ENCODE results near the gene GNAQ. TPM values are rescaled to one million over a fixed set of nuclear protein-coding genes. Genes with fewer than 3 reads are reported as not detected.

GNAQ gene
- polyA plus RNA-seq, 3 donors, result 8.3 to 51.0 (median 9.6) TPM

- peak overlapping the region in 5 of 7 donors; percentile 12 to 84 (median 54) for H3K27ac Mint-ChIP-seq
Measured at GRCh38 chr9:77983320-77983662, 48.3 kb downstream of the GNAQ start.

DNA sequence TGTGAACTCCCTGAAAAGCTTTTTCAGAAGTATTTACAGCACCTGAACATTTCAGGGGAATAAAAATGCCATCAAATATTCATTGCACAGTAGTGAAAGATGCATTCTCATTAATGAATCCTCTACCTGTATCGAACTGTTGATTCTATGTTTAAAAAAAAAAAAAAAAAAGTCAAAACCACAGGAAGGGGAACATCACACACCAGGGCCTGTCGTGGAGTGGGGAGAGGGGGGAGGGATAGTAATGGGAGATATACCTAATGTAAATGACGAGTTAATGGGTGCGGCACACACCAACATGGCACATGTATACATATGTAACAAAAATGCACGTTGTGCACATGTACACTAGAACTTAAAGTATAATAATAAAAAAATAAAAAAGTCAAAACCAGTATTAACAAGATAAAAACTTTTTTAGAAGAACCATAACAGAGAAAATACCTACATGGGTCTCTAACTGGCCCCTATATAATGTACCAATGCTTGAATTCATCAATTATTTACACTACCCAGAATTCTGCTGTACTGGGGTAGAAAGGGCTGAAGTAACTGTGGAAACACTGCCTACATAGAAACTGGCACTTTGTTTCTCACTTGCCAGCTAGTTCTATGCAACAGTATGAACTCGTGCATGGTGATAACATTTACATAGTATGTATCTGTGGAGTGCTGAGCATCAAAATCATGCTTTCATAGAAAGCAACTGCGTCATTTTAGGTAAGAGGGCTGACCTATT, 48.9 kb downstream of the GNAQ start:
- Histone ChIP-seq H3K4me3 (replicated peaks in 1 of 3; ENCODE audit: low read depth in 2 of 3, low read length in 3 of 3) (no peak overlapping the region), H3K36me3 (replicated peaks in 1 of 2; ENCODE audit: control insufficient read depth in 1 of 2, insufficient read depth in 2 of 2, low read length in 2 of 2) (no peaks in the 10 kb centered on the region), H3K4me2 (replicated peaks; ENCODE audit: extremely low read depth, low read length, poor library complexity, severe bottlenecking) (no peak overlapping the region), H3K27me3 (ENCODE audit: control insufficient read depth in 2 of 2, insufficient read depth in 2 of 2, low read length in 2 of 2) (no peaks in the 10 kb centered on the region), H3K27ac (ENCODE audit: low read depth in 1 of 2, low read length in 2 of 2) (peak overlapping the region in 1 of 2 donors; percentile 74), H3K79me2 (ENCODE audit: insufficient read depth, low read length) (peaks cover 99% of the 10 kb centered on the region), H3K4me1 (ENCODE audit: control insufficient read depth in 1 of 2, insufficient read depth in 2 of 2, low read length in 2 of 2) (peaks cover 55 to 69% of the 10 kb centered on the region in 2 donors), H3K9me3 (replicated peaks in 1 of 2; ENCODE audit: control insufficient read depth in 1 of 2, insufficient read depth in 1 of 2, low read length in 2 of 2) (no peaks in the 10 kb centered on the region), H3K9ac (ENCODE audit: insufficient read depth, low read length, poor library complexity, severe bottlenecking) (no peak overlapping the region), H4K20me1 (ENCODE audit: insufficient read depth, low read length) (peaks cover 98% of the 10 kb centered on the region), H2AFZ (ENCODE audit: insufficient read depth, low read depth, low read length, poor library complexity, severe bottlenecking) (no peak overlapping the region)
- Mint-ChIP-seq H3K4me3 (no peak overlapping the region), H3K9me3 (peaks cover 0 to 2% (median 0%) of the 10 kb centered on the region in 7 donors), H3K27me3 (ENCODE audit: low read depth in 3 of 3) (no peaks in the 10 kb centered on the region), H3K36me3 (peaks cover 5 to 22% of the 10 kb centered on the region in 2 donors), H3K4me1 (peaks cover 72% of the 10 kb centered on the region), H3K27ac (peak overlapping the region in 3 of 7 donors; percentile 12 to 75 (median 50))
- no peak for DNase-seq
- intact Hi-C loops (cut with micrococcal nuclease), result no loop called here
- TF ChIP-seq, protein P1, sequence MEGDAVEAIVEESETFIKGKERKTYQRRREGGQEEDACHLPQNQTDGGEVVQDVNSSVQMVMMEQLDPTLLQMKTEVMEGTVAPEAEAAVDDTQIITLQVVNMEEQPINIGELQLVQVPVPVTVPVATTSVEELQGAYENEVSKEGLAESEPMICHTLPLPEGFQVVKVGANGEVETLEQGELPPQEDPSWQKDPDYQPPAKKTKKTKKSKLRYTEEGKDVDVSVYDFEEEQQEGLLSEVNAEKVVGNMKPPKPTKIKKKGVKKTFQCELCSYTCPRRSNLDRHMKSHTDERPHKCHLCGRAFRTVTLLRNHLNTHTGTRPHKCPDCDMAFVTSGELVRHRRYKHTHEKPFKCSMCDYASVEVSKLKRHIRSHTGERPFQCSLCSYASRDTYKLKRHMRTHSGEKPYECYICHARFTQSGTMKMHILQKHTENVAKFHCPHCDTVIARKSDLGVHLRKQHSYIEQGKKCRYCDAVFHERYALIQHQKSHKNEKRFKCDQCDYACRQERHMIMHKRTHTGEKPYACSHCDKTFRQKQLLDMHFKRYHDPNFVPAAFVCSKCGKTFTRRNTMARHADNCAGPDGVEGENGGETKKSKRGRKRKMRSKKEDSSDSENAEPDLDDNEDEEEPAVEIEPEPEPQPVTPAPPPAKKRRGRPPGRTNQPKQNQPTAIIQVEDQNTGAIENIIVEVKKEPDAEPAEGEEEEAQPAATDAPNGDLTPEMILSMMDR (IDR thresholded peaks at IDR 0.05), result no peak
- no CpG with 5 or more reads among the region's 7 CpGs for WGBS (ENCODE audit: insufficient coverage)

More at GRCh38 chr9:77983320-77983662, 48.3 kb downstream of the GNAQ start:
- no peak overlapping the region for H2AFZ ChIP-seq (ENCODE audit: insufficient read depth, low read depth, low read length, poor library complexity, severe bottlenecking)
- H3K27me3 ChIP-seq (ENCODE audit: control insufficient read depth in 2 of 2, insufficient read depth in 2 of 2, low read length in 2 of 2), result no peaks in the 10 kb centered on the region
- intact Hi-C loops (cut with micrococcal nuclease), result no loop called here
- H3K36me3 ChIP-seq (replicated peaks in 1 of 2; ENCODE audit: control insufficient read depth in 1 of 2, insufficient read depth in 2 of 2, low read length in 2 of 2), result no peaks in the 10 kb centered on the region
- Mint-ChIP-seq H3K27me3 (ENCODE audit: low read depth in 3 of 3) (no peaks in the 10 kb centered on the region), H3K4me3 (no peak overlapping the region), H3K36me3 (peaks cover 8 to 22% of the 10 kb centered on the region in 2 donors), H3K4me1 (peaks cover 71% of the 10 kb centered on the region), H3K9me3 (peaks cover 0 to 2% (median 0%) of the 10 kb centered on the region in 7 donors)
- TF ChIP-seq, protein P1 (IDR thresholded peaks at IDR 0.05), result no peak
- WGBS (ENCODE audit: insufficient coverage), result no CpG with 5 or more reads among the region's 1 CpG
- no peak overlapping the region for H3K9ac ChIP-seq (ENCODE audit: insufficient read depth, low read length, poor library complexity, severe bottlenecking)
- no peaks in the 10 kb centered on the region for H3K9me3 ChIP-seq (replicated peaks in 1 of 2; ENCODE audit: control insufficient read depth in 1 of 2, insufficient read depth in 1 of 2, low read length in 2 of 2)
- no peak for DNase-seq
- H3K4me3 ChIP-seq (replicated peaks in 1 of 3; ENCODE audit: low read depth in 2 of 3, low read length in 3 of 3), result no peak overlapping the region
- peaks cover 98% of the 10 kb centered on the region for H4K20me1 ChIP-seq (ENCODE audit: insufficient read depth, low read length)
- peaks cover 99% of the 10 kb centered on the region for H3K79me2 ChIP-seq (ENCODE audit: insufficient read depth, low read length)
- H3K4me1 ChIP-seq (ENCODE audit: control insufficient read depth in 1 of 2, insufficient read depth in 2 of 2, low read length in 2 of 2), result peaks cover 52 to 69% of the 10 kb centered on the region in 2 donors
- no peak overlapping the region for H3K4me2 ChIP-seq (replicated peaks; ENCODE audit: extremely low read depth, low read length, poor library complexity, severe bottlenecking)
- H3K27ac ChIP-seq (ENCODE audit: low read depth in 1 of 2, low read length in 2 of 2), result peak overlapping the region in 1 of 2 donors; percentile 69

Data from CD14-positive monocyte (primary cell).